AG04449 (cell line): ENCODE measurements around the gene DCP1B.
A peak's percentile ranks its signal among the peaks of the same experiment; 100 is the strongest.

Experiments used
- CTCF ChIA-PET: fragments of 350-600 bp; formaldehyde crosslinking; extraction: SDS; loops from one replicate; lab custom pipeline; 2021; ENCODE audit warnings: antibody characterized with exemption; lab: Yijun Ruan, JAX
- POLR2A ChIA-PET: fragments of 400-600, 350-600 bp; formaldehyde crosslinking; extraction: SDS; loops from one replicate; lab custom pipeline; 2020; ENCODE audit warnings: antibody characterized with exemption, inconsistent platforms; lab: Yijun Ruan, JAX
- DNase-seq: peaks from one replicate; pipeline ENCODE4 v3.0.0-alpha.2; 2010; ENCODE audit warnings: low read depth, low spot score
- H3K4me3 ChIP-seq: 2 replicates; pipeline ENCODE4 v1.5.1; 2011; ENCODE audit warnings: low read depth, mild to moderate bottlenecking, control low read depth, low read length
- TF ChIP-seq, protein P1 (sequence below): IDR thresholded peaks from one replicate; pipeline ENCODE4 v1.5.1; 2011; ENCODE audit warnings: mild to moderate bottlenecking, moderate library complexity, low read length, control low read depth, inconsistent platforms; ENCODE audit not compliant: insufficient read depth; ENCODE audit errors: missing control alignments

Gene DCP1B

DNA sequence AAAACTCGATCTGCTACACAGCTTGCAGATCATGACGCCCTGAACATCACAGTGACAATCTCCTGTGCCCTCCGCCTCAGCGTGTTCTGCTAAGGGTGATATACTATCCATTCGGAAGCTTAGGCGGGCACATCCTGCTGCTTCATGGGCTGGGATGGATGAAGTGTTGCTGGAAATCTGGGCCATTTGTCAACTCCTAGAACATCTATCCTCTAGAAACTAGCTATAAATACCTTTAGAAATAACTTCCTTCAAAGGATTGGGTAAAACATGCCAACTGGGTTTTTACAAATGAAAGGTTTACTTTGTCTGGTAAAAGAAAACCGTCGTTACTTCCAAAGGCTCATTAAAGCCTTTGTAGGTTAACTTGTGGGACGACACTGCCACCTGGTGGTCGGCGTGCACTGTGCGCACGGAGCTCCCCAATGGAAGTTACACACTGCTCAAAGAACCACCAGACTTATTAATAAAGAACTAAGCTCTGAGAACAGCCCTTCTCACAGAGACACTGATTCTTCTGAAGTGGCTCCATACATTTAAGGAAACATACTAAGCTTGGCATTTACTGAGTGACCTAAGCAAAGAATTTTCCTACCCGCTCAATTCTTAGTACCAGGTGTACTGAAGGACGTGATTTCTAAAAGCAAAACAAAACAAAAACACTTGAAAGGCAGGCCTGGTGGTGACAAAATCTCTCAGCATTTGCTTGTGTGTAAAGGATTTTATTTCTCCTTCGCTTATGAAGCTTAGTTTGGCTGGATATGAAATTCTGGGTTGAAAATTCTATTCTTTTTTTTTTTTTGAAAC, 64.3 kb downstream of the DCP1B start:
- CTCF ChIA-PET, result interaction anchor here (0.6 to 7.8 kb wide), 94 partner anchors 9 to 856 kb away, joined by 3 to 264 read pairs (median 5); partner anchors contain the start of genes CACNA2D4 and DCP1B
- DNase-seq, result peak; percentile 28
- POLR2A ChIA-PET, result interaction anchor here (0.5 to 0.6 kb wide), 2 partner anchors 72 to 288 kb away, joined by 3 to 4 read pairs; no protein-coding TSS in a partner anchor
- no peak overlapping the region for H3K4me3 ChIP-seq
- TF ChIP-seq, protein P1, sequence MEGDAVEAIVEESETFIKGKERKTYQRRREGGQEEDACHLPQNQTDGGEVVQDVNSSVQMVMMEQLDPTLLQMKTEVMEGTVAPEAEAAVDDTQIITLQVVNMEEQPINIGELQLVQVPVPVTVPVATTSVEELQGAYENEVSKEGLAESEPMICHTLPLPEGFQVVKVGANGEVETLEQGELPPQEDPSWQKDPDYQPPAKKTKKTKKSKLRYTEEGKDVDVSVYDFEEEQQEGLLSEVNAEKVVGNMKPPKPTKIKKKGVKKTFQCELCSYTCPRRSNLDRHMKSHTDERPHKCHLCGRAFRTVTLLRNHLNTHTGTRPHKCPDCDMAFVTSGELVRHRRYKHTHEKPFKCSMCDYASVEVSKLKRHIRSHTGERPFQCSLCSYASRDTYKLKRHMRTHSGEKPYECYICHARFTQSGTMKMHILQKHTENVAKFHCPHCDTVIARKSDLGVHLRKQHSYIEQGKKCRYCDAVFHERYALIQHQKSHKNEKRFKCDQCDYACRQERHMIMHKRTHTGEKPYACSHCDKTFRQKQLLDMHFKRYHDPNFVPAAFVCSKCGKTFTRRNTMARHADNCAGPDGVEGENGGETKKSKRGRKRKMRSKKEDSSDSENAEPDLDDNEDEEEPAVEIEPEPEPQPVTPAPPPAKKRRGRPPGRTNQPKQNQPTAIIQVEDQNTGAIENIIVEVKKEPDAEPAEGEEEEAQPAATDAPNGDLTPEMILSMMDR, result peak; percentile 89

DNA sequence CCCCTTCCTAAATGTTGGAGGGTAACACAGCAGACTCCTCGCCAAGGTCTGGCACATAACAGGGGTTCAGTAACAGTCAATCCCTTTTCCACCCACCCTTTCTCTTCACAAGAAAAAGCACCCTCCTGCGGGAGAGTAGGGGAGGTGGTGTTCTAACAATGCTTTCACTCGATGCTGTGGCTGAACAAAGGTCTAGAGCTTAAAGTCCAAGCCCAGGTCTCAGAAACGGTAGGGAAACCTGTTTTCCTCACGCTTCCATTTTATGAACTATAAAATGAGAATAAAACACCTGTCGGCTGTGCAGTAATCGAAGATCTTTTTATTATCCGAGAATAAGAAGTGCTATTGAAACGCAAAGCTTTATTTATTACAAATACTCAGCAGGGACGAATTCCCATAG, 64.9 kb downstream of the DCP1B start:
- no peak overlapping the region for H3K4me3 ChIP-seq
- no peak for DNase-seq
- TF ChIP-seq, protein P1, result no peak
- ChIA-PET CTCF (interaction anchor here (0.7 to 7.8 kb wide), 77 partner anchors 10 to 857 kb away, joined by 3 to 264 read pairs (median 5); partner anchors contain the start of genes CACNA2D4 and DCP1B), POLR2A (interaction anchor here (0.5 kb wide), 1 partner anchor 288 kb away, joined by 3 read pairs; no protein-coding TSS in a partner anchor)

DNA sequence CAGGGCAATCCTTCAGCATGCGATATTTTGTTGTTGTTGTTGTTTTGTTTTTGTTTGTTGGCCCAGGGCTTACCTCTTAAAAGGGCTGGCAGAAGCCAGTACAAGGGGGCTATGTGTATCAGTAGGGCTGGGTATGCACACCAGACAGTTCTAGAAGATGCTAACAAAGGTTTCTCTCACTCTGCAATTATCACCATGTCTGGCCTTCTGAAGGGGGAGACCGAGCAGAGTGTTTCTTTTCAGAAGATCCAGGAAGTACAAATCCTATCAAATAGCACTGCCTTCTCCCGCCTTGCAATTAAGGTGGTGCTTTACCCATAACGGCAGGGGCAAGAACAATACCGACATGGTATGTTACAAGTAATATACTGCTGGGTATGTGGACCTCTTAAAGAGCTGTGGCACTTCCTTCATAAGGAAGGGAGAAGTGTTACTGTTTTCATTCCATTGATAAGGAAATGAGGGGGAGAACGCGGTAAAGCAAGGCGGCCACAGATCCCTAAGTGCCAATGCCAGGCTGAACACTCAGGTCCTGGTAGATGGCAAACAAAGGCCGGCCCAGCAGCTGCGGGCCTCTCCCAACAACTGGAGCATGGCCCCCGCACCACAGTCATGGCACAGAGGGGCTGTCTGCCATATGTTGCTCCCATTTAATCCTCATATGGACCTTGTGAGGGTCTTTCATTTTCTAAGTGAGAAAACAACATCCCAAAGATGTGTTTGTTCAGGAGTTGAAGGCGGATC, 66.6 kb downstream of the DCP1B start:
- TF ChIP-seq, protein P1, result no peak
- no peak overlapping the region for H3K4me3 ChIP-seq
- CTCF ChIA-PET, result interaction anchor here (4.3 to 7.8 kb wide), 4 partner anchors 17 to 284 kb away, joined by 52 to 264 read pairs (median 112); no protein-coding TSS in a partner anchor
- no peak for DNase-seq
- POLR2A ChIA-PET, result no interaction called here

DNA sequence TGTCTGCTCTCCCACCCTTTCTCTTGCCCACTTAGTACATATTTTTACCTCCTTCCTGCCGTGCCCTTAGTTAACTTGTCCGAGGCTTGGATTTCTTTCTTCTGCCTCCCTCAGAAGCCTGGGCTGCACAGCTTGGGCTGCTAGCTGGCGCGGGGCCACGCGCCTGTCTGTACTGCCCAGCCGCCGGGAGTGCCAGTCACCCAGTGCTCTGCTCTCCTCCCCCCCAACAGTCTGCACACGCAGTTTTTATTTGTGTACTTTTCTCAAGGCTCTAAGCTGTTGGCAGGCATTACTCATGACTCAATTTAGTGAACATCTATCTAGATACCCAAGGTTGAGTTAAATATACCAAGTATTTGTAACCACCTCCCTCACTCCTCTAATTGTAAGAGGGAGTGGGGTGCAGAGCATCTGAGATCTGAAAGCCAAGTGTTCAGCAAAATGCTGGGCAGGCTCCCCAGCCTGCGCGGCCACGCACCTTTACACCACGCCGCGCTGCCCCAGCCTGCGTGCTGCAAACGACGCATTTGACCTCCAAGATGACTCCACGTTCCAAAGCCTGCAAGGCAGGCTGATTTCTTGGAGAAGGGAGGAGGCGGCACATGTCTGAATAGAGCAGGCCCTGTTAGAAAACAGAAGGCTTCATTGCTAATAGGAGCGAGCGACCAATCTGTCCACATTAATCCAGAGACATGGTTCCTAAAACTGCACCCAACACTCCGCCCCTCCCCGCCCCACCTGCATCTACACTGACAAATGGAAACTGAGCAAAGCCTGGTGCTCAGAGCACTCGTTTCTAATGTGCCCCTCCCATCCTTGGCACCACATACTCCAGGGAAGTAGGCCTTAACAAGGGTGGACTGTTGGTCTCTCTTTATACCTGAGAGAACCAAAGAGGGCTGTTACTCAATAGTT, 67.6 kb downstream of the DCP1B start:
- POLR2A ChIA-PET, result no interaction called here
- CTCF ChIA-PET, result interaction anchor here (0.9 to 1.0 kb wide), 3 partner anchors 140 to 287 kb away, joined by 3 to 4 read pairs (median 3); no protein-coding TSS in a partner anchor
- H3K4me3 ChIP-seq, result no peak overlapping the region
- TF ChIP-seq, protein P1, result no peak
- DNase-seq, result peak; percentile 45

DNA sequence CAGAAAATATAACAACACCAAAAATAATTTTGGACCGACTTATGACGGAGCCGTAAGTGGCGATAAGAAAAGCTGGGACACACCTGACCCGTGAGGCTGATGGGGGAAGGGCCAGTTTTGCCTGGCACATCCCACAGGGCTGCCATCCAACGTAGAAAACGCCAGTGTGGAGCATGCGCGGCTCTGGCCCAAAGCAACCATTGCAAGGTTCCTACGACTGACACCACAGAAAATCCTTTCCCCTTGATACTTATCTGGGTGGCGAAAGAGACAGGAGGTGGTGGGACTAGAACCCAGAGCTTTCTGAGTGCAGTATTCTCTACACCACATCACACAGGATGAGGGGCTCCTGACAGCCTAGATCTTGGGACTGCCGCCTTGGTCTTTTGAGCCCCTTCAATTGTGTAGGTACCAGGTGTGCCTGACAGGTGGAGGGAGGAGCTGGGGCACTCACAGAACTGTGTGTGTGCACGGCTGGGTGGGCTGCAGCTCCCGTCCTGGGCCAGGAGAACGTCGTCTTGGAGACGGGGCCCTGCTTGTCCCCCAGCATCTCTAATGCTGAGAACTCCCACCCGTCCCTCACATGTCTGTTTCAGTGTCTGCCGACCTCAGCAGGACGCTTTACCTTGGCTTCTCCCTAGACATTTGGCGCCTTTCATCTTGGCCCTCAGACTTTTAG, 68.4 kb downstream of the DCP1B start:
- ChIA-PET CTCF (interaction anchor here (0.9 to 1.1 kb wide), 4 partner anchors 140 to 287 kb away, joined by 3 to 4 read pairs (median 4); no protein-coding TSS in a partner anchor), POLR2A (no interaction called here)
- no peak for DNase-seq
- no peak overlapping the region for H3K4me3 ChIP-seq
- TF ChIP-seq, protein P1, result no peak
